ENCODE data around the gene FAM222A. TPM values are rescaled to one million over a fixed set of nuclear protein-coding genes. Genes with fewer than 3 reads are reported as not detected.

Gene FAM222A
- total RNA-seq, 3 donors from 2014 or later (not counting 1 experiment from before 2014, with no cell fraction given): 3.1 to 6.6 (median 4.0) TPM

DNA sequence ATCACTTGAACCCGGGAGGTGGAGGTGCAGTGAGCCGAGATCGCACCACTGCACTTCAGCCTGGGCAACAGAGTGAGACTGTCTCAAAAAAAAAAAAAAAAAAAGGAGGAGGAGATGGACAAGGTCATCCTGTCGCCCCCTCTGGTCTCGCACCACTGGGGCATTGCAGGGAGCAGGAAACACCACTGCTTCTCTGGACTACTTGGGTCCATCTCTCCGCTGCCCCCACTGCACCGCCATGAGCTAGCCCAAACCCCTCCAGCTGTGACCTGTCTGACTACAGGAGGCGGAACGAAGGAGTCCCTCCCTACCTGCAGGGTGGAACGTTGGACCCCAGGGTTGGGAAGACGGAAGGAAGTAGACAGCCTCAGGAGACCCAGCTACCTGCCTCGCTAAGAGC is 18.2 kb upstream of the FAM222A start:
- peaks cover 9 to 11% of the 10 kb centered on the region in 2 donors for H3K27me3 Mint-ChIP-seq (ENCODE audit: low read depth in 2 of 2)
- Histone ChIP-seq H3K36me3 (ENCODE audit: control insufficient read depth, insufficient read depth, low read length) (no peaks in the 10 kb centered on the region), H3K27me3 (ENCODE audit: control insufficient read depth, insufficient read depth, low read length) (no peaks in the 10 kb centered on the region), H3K4me3 (ENCODE audit: low read length) (no peak overlapping the region), H3K27ac (ENCODE audit: low read length) (no peak overlapping the region), H3K4me1 (ENCODE audit: control insufficient read depth, insufficient read depth, low read length) (no peaks in the 10 kb centered on the region), H3K9me3 (ENCODE audit: control insufficient read depth, insufficient read depth, low read length) (no peaks in the 10 kb centered on the region)
- H3K4me1 Mint-ChIP-seq: no peaks in the 10 kb centered on the region
- H3K9me3 Mint-ChIP-seq: no peaks in the 10 kb centered on the region
- intact Hi-C loops (cut with micrococcal nuclease): no loop called here
- ATAC-seq: no peak
- no peaks in the 10 kb centered on the region for H3K36me3 Mint-ChIP-seq
- no peak for TF ChIP-seq CTCF (IDR thresholded peaks at IDR 0.05)
- no peak for DNase-seq
- H3K27ac Mint-ChIP-seq: no peak overlapping the region
- H3K4me3 Mint-ChIP-seq: no peak overlapping the region
- 93% methylated on average over 12 of the region's 12 CpGs for WGBS (ENCODE audit: insufficient coverage)

- H3K9me3 ChIP-seq (ENCODE audit: control insufficient read depth, insufficient read depth, low read length): no peaks in the 10 kb centered on the region
- TF ChIP-seq CTCF (IDR thresholded peaks at IDR 0.05): no peak
- H3K36me3 ChIP-seq (ENCODE audit: control insufficient read depth, insufficient read depth, low read length): no peaks in the 10 kb centered on the region
- H3K4me1 Mint-ChIP-seq: no peaks in the 10 kb centered on the region
- no peak overlapping the region for H3K27ac ChIP-seq (ENCODE audit: low read length)
- H3K27ac Mint-ChIP-seq: no peak overlapping the region
- no peaks in the 10 kb centered on the region for H3K36me3 Mint-ChIP-seq
- H3K4me1 ChIP-seq (ENCODE audit: control insufficient read depth, insufficient read depth, low read length): no peaks in the 10 kb centered on the region
- DNase-seq (no peak), ATAC-seq (no peak)
- peaks cover 9 to 11% of the 10 kb centered on the region in 2 donors for H3K27me3 Mint-ChIP-seq (ENCODE audit: low read depth in 2 of 2)
- H3K4me3 ChIP-seq (ENCODE audit: low read length): no peak overlapping the region
- H3K4me3 Mint-ChIP-seq: no peak overlapping the region
- no peaks in the 10 kb centered on the region for H3K27me3 ChIP-seq (ENCODE audit: control insufficient read depth, insufficient read depth, low read length)
- intact Hi-C loops (cut with micrococcal nuclease): no loop called here
- no peaks in the 10 kb centered on the region for H3K9me3 Mint-ChIP-seq
- WGBS (ENCODE audit: insufficient coverage): 87% methylated on average over 5 of the region's 6 CpGs
These were observed 17.6 kb upstream of the FAM222A start for GRCh38 chr12:109695961-109696461.

DNA sequence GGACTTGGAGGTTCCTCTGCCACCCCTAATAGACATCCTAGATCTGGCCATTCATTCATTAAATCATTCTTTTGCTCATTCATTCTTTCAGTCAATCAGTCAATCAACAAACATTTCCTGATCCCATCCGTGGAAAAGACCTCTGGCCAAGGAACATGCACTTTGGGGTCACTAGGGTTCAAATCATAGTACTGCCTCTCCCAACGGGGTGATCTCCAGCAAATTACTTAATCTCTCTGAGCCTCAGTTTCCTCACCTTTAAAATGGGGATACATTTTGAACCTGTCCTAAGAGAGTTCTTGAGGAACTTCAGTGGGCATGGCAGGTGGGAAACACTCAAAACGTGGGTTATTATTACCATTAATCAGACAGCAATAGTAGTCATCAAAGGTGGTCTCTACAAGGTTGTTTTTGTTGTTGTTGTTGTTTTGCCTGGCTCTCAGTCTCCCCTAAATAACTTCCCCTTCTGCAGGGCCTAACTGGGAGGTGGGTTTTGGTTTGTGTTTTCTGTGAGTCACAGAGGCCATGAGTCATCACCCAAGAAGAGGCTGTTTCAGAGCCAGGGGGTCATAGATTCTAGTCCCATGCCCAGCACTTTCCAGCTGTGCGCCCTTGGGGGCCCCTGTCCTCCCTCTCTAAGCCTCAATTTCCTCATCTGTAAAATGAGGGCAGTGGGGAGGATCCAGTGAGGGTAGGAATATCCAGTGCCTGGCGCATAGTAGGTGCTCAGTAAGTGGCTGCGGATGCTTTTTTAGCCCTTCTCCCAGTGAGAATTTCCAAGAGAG is 16.9 kb upstream of the FAM222A start:
- 75% methylated on average over 4 of the region's 6 CpGs for WGBS (ENCODE audit: insufficient coverage)
- no peak for TF ChIP-seq CTCF (IDR thresholded peaks at IDR 0.05)
- H3K9me3 Mint-ChIP-seq: no peaks in the 10 kb centered on the region
- H3K27me3 Mint-ChIP-seq (ENCODE audit: low read depth in 2 of 2): peaks cover 9 to 11% of the 10 kb centered on the region in 2 donors
- Histone ChIP-seq H3K27me3 (ENCODE audit: control insufficient read depth, insufficient read depth, low read length) (no peaks in the 10 kb centered on the region), H3K4me3 (ENCODE audit: low read length) (no peak overlapping the region), H3K9me3 (ENCODE audit: control insufficient read depth, insufficient read depth, low read length) (no peaks in the 10 kb centered on the region), H3K36me3 (ENCODE audit: control insufficient read depth, insufficient read depth, low read length) (no peaks in the 10 kb centered on the region), H3K27ac (ENCODE audit: low read length) (no peak overlapping the region), H3K4me1 (ENCODE audit: control insufficient read depth, insufficient read depth, low read length) (no peaks in the 10 kb centered on the region)
- intact Hi-C loops (cut with micrococcal nuclease): no loop called here
- no peaks in the 10 kb centered on the region for H3K4me1 Mint-ChIP-seq
- H3K36me3 Mint-ChIP-seq: no peaks in the 10 kb centered on the region
- no peak overlapping the region for H3K27ac Mint-ChIP-seq
- DNase-seq: no peak
- no peak overlapping the region for H3K4me3 Mint-ChIP-seq
- no peak for ATAC-seq

DNA sequence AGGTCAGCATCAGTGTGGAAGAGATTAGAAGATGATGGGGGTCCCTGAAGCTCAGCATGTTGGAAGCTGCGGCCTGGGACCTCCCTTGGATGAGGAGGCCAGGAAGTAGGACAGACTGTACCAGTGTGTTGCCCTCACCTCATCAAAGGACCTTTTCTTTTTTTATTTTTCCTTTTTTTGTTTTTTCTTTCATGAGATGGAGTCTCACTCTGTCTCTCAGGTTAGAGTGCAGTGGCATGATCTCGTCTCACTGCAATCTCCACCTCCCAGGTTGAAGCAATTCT is 16.4 kb upstream of the FAM222A start:
- Histone ChIP-seq H3K36me3 (ENCODE audit: control insufficient read depth, insufficient read depth, low read length) (no peaks in the 10 kb centered on the region), H3K4me1 (ENCODE audit: control insufficient read depth, insufficient read depth, low read length) (no peaks in the 10 kb centered on the region), H3K27me3 (ENCODE audit: control insufficient read depth, insufficient read depth, low read length) (no peaks in the 10 kb centered on the region), H3K9me3 (ENCODE audit: control insufficient read depth, insufficient read depth, low read length) (no peaks in the 10 kb centered on the region), H3K4me3 (ENCODE audit: low read length) (no peak overlapping the region), H3K27ac (ENCODE audit: low read length) (no peak overlapping the region)
- no peaks in the 10 kb centered on the region for H3K36me3 Mint-ChIP-seq
- intact Hi-C loops (cut with micrococcal nuclease): no loop called here
- peaks cover 9 to 11% of the 10 kb centered on the region in 2 donors for H3K27me3 Mint-ChIP-seq (ENCODE audit: low read depth in 2 of 2)
- TF ChIP-seq CTCF (IDR thresholded peaks at IDR 0.05): no peak
- H3K9me3 Mint-ChIP-seq: no peaks in the 10 kb centered on the region
- DNase-seq (no peak), ATAC-seq (no peak)
- no peak overlapping the region for H3K27ac Mint-ChIP-seq
- H3K4me1 Mint-ChIP-seq: no peaks in the 10 kb centered on the region
- 91% methylated on average over 2 of the region's 2 CpGs for WGBS (ENCODE audit: insufficient coverage)
- no peak overlapping the region for H3K4me3 Mint-ChIP-seq

All from natural killer cell (primary cell).